ENCODE measurements around the gene CHD5.

CHD5 gene

DNA sequence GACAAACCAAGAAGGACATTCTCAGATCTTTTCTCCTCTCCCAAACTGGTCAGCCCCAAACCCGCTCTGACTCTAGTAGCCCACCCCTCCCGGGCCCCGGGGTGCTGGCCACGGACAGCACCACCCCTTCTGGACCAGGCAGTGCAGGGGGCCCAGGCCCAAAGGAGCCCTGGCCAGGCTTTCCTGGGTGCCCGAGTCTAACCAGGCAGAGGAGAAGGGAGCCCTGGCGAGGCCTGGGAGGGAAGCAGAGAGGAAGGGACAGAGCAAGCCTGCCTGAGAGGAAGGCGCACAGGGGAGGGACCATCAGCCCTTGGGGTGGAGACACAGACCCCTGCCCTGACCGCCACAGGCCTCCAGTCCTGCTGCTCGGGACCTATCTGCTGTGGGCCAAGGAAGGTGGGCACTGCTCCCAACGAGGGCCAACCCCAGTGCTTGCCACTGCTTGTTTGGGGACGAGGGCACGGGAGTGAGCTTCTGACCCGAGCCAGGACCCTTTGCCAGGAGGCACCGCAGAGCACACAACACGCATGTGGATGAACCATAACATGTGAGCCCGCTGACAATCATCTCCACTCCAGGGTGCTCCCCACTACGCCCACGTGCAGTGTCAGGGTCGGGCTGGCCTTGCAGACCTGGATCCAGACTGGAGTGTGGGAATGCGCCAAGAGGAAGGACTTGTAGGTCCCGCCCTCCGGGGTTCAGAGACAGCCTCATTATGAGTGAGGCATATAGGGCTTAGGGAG, 76.8 kb downstream of the CHD5 start:
- Histone ChIP-seq H3K27ac (ENCODE audit: insufficient read depth, low read length, poor library complexity, severe bottlenecking) (no peak overlapping the region), H3K4me1 (ENCODE audit: control insufficient read depth, insufficient read depth, low read length, poor library complexity, severe bottlenecking) (no peaks in the 10 kb centered on the region), H3K27me3 (replicated peaks; ENCODE audit: control insufficient read depth, insufficient read depth, low read length, poor library complexity, severe bottlenecking) (no peaks in the 10 kb centered on the region), H3K4me3 (ENCODE audit: insufficient read depth, low read depth, low read length, poor library complexity, severe bottlenecking) (no peak overlapping the region), H3K36me3 (ENCODE audit: control insufficient read depth, insufficient read depth, low read length) (peaks cover 6% of the 10 kb centered on the region), H3K9me3 (ENCODE audit: control insufficient read depth, low read length) (no peaks in the 10 kb centered on the region)
- no peak for DNase-seq

DNA sequence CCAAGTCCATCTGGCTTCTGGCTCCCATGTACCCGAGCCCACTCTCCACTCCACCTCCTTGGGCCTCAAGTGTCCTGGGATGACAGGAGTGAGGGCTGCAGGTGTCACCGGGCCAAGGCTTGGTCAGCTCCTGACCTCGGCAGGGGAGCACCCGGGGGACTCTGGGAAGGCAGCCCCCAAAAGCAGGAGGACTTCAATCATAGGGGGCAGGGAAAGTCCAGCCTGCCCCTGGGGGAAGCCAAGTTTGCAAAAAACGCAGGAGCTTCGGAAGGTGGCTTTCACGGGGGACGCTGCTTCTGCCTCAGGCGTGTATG, 77.6 kb downstream of the CHD5 start:
- Histone ChIP-seq H3K4me1 (ENCODE audit: control insufficient read depth, insufficient read depth, low read length, poor library complexity, severe bottlenecking) (no peaks in the 10 kb centered on the region), H3K27ac (ENCODE audit: insufficient read depth, low read length, poor library complexity, severe bottlenecking) (no peak overlapping the region), H3K9me3 (ENCODE audit: control insufficient read depth, low read length) (no peaks in the 10 kb centered on the region), H3K4me3 (ENCODE audit: insufficient read depth, low read depth, low read length, poor library complexity, severe bottlenecking) (no peak overlapping the region), H3K27me3 (replicated peaks; ENCODE audit: control insufficient read depth, insufficient read depth, low read length, poor library complexity, severe bottlenecking) (no peaks in the 10 kb centered on the region), H3K36me3 (ENCODE audit: control insufficient read depth, insufficient read depth, low read length) (peaks cover 6% of the 10 kb centered on the region)
- DNase-seq = no peak

DNA sequence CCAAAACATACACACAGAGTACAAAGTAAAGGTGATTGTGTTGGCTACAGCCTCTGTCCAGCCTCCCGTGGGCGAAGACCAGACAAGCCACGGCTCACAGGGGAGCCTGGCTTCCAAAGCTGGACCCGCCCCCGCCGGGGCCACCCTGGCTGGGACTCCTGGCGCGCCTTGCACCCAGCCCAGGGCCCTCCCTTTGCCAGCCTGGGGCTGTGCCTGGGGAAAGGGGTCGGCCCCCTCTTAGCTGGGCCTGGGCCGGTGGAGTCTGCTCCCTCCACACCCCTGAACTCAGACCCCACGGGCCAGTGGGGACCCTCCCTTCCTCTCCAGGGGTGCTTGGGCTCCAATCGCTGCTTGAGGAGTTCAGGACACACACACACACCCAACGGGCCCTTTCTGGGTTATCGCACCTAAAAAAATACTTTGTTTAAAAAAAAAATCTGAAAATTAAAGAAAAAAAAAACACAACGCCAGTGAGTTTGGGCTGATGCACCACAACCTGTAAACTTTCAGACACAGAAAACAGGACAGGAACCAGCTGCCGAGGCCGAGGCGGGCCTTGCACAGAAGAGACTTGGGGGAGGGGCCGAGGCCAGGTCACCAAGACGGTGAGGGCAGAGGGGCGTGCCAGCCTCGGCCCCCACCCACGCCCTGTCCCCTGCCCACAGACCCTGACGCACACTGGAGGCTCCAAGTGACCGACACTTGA, 78.1 kb downstream of the CHD5 start:
- Histone ChIP-seq H3K4me1 (ENCODE audit: control insufficient read depth, insufficient read depth, low read length, poor library complexity, severe bottlenecking) (no peaks in the 10 kb centered on the region), H3K27ac (ENCODE audit: insufficient read depth, low read length, poor library complexity, severe bottlenecking) (no peak overlapping the region), H3K4me3 (ENCODE audit: insufficient read depth, low read depth, low read length, poor library complexity, severe bottlenecking) (no peak overlapping the region), H3K9me3 (ENCODE audit: control insufficient read depth, low read length) (no peaks in the 10 kb centered on the region), H3K36me3 (ENCODE audit: control insufficient read depth, insufficient read depth, low read length) (peaks cover 10% of the 10 kb centered on the region), H3K27me3 (replicated peaks; ENCODE audit: control insufficient read depth, insufficient read depth, low read length, poor library complexity, severe bottlenecking) (no peaks in the 10 kb centered on the region)
- no peak for DNase-seq

DNA sequence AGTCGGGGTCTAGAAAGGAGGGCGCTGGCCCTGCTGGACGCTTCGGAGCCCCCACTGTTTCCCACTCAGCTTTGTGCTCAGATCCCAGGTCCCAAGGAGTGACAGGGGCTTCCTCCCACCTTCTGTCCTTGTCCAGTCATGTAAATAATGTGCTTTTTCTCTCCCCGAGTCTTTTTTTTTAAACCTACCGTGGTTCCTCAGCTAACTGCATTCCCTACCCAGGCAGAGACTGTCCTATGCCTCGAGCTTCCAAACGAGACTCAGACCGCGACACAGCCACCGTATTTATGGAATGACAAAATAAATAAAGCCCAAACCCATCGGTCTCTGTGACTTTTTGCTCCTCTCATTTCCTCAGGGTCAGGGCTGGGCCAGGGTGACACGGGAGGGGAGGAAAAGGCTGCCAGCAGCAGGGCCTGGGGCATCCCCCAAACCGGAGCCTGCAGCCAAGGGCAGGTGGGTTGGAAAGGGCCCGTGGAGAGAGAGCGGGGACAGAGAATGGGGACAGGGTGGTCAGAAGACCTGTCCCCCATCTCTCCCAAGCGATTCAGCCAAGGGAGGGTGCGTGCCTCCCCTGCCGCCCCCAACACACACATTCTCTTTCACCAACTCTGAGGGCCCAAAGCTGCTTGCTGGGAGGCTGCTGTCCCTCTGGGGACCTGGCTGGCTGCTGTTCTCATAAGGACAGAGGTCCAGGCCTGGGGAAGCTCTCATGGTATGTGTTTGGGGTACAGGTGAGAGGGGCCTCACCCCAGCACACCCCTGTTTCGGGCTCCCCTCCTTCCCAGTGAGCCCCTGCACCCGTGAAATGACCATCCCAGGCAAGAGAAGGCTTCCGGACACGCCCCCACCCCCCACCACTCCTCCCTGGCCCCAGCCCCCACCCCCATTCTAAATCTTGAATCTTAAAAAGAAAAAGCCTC, 79.0 kb downstream of the CHD5 start:
- Histone ChIP-seq H3K36me3 (ENCODE audit: control insufficient read depth, insufficient read depth, low read length) (peaks cover 18% of the 10 kb centered on the region), H3K9me3 (ENCODE audit: control insufficient read depth, low read length) (no peaks in the 10 kb centered on the region), H3K4me3 (ENCODE audit: insufficient read depth, low read depth, low read length, poor library complexity, severe bottlenecking) (no peak overlapping the region), H3K4me1 (ENCODE audit: control insufficient read depth, insufficient read depth, low read length, poor library complexity, severe bottlenecking) (no peaks in the 10 kb centered on the region), H3K27me3 (replicated peaks; ENCODE audit: control insufficient read depth, insufficient read depth, low read length, poor library complexity, severe bottlenecking) (no peaks in the 10 kb centered on the region), H3K27ac (ENCODE audit: insufficient read depth, low read length, poor library complexity, severe bottlenecking) (no peak overlapping the region)
- DNase-seq = no peak

DNA sequence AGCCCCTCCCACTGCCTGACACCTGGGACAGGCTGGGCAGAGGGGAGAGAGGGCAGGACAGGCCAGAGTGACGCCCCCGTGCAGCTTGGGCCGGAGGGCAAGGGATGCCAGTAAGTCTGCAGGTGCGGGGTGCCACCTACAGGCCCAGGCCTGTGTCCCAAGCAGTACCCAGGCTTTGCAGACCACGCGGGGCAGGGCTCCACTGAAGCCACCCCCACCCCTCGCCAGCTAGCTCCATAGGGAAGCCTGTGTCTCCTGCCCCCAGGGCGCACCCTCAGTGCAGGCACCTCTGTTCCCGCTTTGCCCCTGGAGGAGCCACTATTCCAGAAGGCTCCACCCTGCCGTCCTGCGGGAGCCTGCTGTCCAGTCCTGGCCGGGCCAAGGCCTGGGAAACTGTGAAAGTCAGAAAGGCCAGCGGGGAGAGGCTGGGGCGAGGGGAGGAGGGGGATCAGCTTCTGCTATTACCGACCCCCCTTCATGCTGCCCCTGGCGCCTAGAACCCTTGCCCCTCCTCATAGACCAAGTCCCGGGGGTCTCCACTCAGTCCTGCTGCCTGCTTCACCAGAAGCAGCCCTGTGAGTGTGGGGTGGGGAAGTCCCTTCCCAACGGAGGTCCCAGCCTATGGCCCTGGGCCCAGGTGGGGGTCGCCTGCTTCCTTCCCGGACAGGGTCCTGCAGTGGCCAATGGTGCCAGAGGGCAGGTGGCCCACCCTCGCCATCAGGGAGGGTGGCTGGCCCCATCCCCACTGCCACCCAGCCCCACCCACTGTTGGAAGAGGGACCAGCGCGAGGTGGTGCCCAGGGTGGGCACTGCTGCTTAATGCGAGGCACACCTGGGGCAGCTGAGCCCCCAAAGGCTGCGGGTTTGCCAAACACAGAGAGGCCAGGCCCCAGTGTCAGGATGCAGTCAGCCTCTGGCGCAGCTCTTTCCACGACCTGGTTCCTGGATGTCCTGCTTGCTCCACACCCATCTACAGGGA, 80.0 kb downstream of the CHD5 start:
- H3K4me1 ChIP-seq (ENCODE audit: control insufficient read depth, insufficient read depth, low read length, poor library complexity, severe bottlenecking) = no peaks in the 10 kb centered on the region
- no peak overlapping the region for H3K27ac ChIP-seq (ENCODE audit: insufficient read depth, low read length, poor library complexity, severe bottlenecking)
- no peaks in the 10 kb centered on the region for H3K9me3 ChIP-seq (ENCODE audit: control insufficient read depth, low read length)
- DNase-seq = no peak
- H3K27me3 ChIP-seq (replicated peaks; ENCODE audit: control insufficient read depth, insufficient read depth, low read length, poor library complexity, severe bottlenecking) = no peaks in the 10 kb centered on the region
- no peak overlapping the region for H3K4me3 ChIP-seq (ENCODE audit: insufficient read depth, low read depth, low read length, poor library complexity, severe bottlenecking)
- peaks cover 26% of the 10 kb centered on the region for H3K36me3 ChIP-seq (ENCODE audit: control insufficient read depth, insufficient read depth, low read length)

- Histone ChIP-seq H3K27me3 (replicated peaks; ENCODE audit: control insufficient read depth, insufficient read depth, low read length, poor library complexity, severe bottlenecking) (no peaks in the 10 kb centered on the region), H3K27ac (ENCODE audit: insufficient read depth, low read length, poor library complexity, severe bottlenecking) (no peak overlapping the region), H3K4me1 (ENCODE audit: control insufficient read depth, insufficient read depth, low read length, poor library complexity, severe bottlenecking) (no peaks in the 10 kb centered on the region), H3K36me3 (ENCODE audit: control insufficient read depth, insufficient read depth, low read length) (peaks cover 34% of the 10 kb centered on the region), H3K9me3 (ENCODE audit: control insufficient read depth, low read length) (no peaks in the 10 kb centered on the region), H3K4me3 (ENCODE audit: insufficient read depth, low read depth, low read length, poor library complexity, severe bottlenecking) (no peak overlapping the region)
- DNase-seq = no peak
Measured at GRCh38 chr1:6099297-6099696, 80.8 kb downstream of the CHD5 start.

DNA sequence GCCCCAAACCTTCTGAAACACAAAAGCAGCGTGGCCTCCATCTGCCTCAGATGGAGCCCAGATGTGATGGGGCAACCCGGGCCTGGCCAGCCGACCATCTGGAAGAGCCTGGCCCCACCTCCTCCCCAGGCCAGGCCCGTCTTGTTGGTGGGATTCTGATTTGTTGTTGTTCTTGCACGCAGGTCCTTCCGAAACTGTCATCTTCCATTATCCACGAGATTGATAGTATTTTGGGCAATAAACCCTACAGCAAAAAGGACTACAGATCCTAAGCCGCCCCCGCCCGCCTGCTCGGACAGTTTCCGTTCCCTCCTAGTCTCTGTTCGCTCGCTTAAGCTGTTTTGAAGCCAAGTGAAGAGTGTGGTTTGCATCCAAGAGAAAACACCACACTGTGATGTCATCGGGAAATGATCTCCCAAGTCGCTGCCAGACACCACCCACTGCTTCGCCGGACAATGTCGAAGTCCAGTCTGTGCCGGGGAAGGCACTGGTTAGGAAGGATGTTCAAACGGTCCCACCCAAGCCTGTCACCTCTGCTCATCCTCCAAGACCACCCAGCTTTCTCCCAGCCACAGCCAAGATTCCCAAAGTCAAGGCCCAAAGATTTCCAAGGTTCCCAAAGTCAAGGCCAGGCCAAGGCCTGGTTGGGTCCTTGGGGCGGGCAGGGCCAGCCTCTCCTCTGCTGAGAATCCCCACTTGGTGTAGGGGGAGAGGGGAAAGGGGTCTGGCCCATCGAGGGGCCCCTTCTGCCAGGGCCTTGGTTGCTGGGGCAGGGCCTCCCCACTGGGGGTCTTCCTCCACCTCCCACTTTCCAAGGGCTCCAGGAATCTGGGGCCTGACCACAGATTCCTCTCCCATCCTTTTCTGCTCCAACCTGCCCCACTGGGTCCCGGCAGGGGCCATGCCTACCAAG, 81.6 kb downstream of the CHD5 start:
- Histone ChIP-seq H3K4me3 (ENCODE audit: insufficient read depth, low read depth, low read length, poor library complexity, severe bottlenecking) (no peak overlapping the region), H3K4me1 (ENCODE audit: control insufficient read depth, insufficient read depth, low read length, poor library complexity, severe bottlenecking) (no peaks in the 10 kb centered on the region), H3K27ac (ENCODE audit: insufficient read depth, low read length, poor library complexity, severe bottlenecking) (no peak overlapping the region), H3K27me3 (replicated peaks; ENCODE audit: control insufficient read depth, insufficient read depth, low read length, poor library complexity, severe bottlenecking) (no peaks in the 10 kb centered on the region), H3K36me3 (ENCODE audit: control insufficient read depth, insufficient read depth, low read length) (peaks cover 39% of the 10 kb centered on the region), H3K9me3 (ENCODE audit: control insufficient read depth, low read length) (no peaks in the 10 kb centered on the region)
- no peak for DNase-seq

DNA sequence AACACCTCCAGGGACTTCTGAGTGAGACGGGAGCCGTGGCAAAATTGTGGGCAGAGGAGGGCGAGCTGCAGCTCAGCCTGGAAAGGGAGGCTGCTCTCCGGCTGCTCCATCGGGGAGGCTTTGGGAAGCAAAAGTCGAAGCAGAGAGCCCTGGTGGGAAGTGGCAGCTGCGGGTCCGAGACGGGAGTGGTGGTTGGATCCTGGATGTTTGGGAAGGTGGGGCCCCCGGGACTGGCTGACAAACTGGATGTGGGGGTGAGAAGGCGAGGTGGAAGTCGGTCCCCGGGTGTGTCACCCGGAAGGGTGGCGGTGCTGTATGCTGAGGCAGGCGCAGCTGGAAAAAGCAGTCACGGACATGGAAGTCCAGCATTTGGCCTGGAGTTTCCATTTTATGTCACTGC, 82.3 kb downstream of the CHD5 start:
- Histone ChIP-seq H3K27ac (ENCODE audit: insufficient read depth, low read length, poor library complexity, severe bottlenecking) (no peak overlapping the region), H3K27me3 (replicated peaks; ENCODE audit: control insufficient read depth, insufficient read depth, low read length, poor library complexity, severe bottlenecking) (no peaks in the 10 kb centered on the region), H3K4me1 (ENCODE audit: control insufficient read depth, insufficient read depth, low read length, poor library complexity, severe bottlenecking) (no peaks in the 10 kb centered on the region), H3K9me3 (ENCODE audit: control insufficient read depth, low read length) (no peaks in the 10 kb centered on the region), H3K36me3 (ENCODE audit: control insufficient read depth, insufficient read depth, low read length) (peaks cover 47% of the 10 kb centered on the region), H3K4me3 (ENCODE audit: insufficient read depth, low read depth, low read length, poor library complexity, severe bottlenecking) (no peak overlapping the region)
- DNase-seq = no peak
